HUES64 (cell line): ENCODE data around the gene GDAP2.

Source experiments
- H3K27ac ChIP-seq: 2 replicates; pipeline ENCODE4 v1.7.0; 2013; ENCODE audit warnings: low read depth, low read length, inconsistent platforms
- H3K27me3 ChIP-seq: 2 replicates; pipeline ENCODE4 v1.6.1; 2013; ENCODE audit warnings: mild to moderate bottlenecking, low read length; ENCODE audit not compliant: insufficient read depth
- H3K36me3 ChIP-seq: 2 replicates; pipeline ENCODE4 v1.6.1; 2013; ENCODE audit warnings: mild to moderate bottlenecking, low read length; ENCODE audit not compliant: insufficient read depth
- H3K4me1 ChIP-seq: 2 replicates; pipeline ENCODE4 v1.6.1; 2013; ENCODE audit warnings: mild to moderate bottlenecking, low read length, moderate library complexity; ENCODE audit not compliant: insufficient read depth
- H3K4me3 ChIP-seq: 2 replicates; pipeline ENCODE4 v1.5.1; 2013; ENCODE audit warnings: mild to moderate bottlenecking, low read length, moderate library complexity
- H3K9ac ChIP-seq: 2 replicates; pipeline ENCODE4 v1.6.1; 2013; ENCODE audit warnings: mild to moderate bottlenecking, low read depth, low read length
- H3K9me3 ChIP-seq: 2 replicates; pipeline ENCODE4 v1.6.1; 2013; ENCODE audit warnings: low read depth, low read length; ENCODE audit not compliant: insufficient read depth
- WGBS: fragments of 150-250, 120-280 bp; methylation state at CpG from one replicate; pipeline ENCODE4 v1.1.7; 2013; ENCODE audit warnings: missing lambda C conversion rate; 5-methylcytosine and 5-hydroxymethylcytosine counted together

The GDAP2 gene

DNA sequence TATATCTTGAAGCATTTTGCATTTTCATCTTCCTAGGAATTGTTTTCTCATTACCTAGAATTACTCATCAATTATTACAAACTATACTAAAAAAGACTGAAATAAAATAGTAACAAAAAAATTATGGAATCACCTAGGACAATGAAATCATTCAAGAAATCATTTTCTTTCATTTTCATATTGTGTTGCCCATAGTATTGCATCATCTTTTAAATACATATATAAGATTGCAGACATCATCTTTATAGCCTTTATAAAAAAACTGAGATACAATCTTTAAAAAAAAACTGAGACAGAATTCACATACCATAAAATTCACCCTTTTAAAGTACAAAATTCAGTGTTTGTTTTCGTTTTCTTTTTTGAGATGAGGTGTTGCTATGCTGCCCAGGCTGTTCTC, 29.6 kb downstream of the GDAP2 start:
- no peaks in the 10 kb centered on the region for H3K4me1 ChIP-seq
- H3K27ac ChIP-seq = no peak overlapping the region
- no peaks in the 10 kb centered on the region for H3K27me3 ChIP-seq
- H3K36me3 ChIP-seq = peaks cover 85% of the 10 kb centered on the region
- no peaks in the 10 kb centered on the region for H3K9me3 ChIP-seq
- WGBS = 100% methylated on average over 1 of the region's 1 CpG
- H3K9ac ChIP-seq = no peak overlapping the region
- H3K4me3 ChIP-seq = no peak overlapping the region

DNA sequence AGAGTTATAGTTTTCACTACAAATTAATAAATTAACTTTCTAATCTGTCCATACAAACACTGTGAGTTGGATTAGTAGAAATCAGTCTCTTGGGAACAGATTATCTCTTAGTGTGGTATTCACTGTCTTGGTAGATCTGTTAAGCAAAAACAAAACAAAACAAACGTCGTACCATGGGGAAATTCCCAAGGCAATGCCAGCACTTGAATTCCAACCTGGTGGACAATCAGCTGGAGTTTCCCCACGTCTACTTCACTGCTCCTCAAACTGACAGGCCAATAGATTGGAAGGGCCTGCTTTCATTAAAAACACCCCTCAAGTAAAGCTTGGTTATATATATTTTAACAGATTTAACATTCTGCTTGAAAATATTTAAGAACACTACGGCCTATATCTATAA, 31.9 kb downstream of the GDAP2 start:
- no peak overlapping the region for H3K4me3 ChIP-seq
- H3K27ac ChIP-seq = no peak overlapping the region
- H3K4me1 ChIP-seq = no peaks in the 10 kb centered on the region
- H3K36me3 ChIP-seq = peaks cover 76% of the 10 kb centered on the region
- H3K27me3 ChIP-seq = no peaks in the 10 kb centered on the region
- H3K9ac ChIP-seq = no peak overlapping the region
- no peaks in the 10 kb centered on the region for H3K9me3 ChIP-seq
- 92% methylated on average over 3 of the region's 4 CpGs for WGBS

DNA sequence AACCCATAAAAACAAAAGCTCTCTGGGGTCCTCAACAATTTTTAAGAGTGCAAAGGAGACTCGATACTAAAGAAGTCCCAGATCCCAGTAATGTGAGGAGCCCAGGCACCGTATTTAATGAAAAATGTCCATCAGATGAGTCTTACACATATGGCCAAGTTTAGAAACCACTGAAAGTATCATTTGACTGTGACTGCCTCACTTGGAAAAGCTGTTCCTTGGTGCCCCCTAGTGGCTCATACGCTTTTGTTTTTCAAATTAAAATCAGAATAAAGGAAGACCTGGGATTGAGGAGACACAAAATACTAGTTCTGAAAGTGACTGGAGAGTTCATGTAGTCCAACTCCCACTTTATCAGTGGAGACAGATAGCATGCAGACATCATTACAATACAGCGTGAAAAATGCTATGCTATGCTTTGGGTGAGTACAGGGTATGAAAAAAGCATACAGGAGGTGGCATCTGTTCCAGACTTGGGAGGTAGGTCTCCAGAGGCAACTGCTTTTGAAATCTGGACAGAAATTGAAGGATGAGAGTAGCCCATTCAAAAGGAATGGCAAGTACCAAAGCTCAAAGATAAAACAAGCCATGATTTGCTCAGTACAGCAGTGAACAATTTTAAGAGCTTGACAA, 33.8 kb downstream of the GDAP2 start:
- Histone ChIP-seq H3K9ac (no peak overlapping the region), H3K36me3 (peaks cover 64% of the 10 kb centered on the region), H3K4me1 (no peaks in the 10 kb centered on the region), H3K27me3 (no peaks in the 10 kb centered on the region), H3K4me3 (no peak overlapping the region), H3K27ac (no peak overlapping the region), H3K9me3 (no peaks in the 10 kb centered on the region)
- WGBS = 57% methylated on average over 4 of the region's 4 CpGs

DNA sequence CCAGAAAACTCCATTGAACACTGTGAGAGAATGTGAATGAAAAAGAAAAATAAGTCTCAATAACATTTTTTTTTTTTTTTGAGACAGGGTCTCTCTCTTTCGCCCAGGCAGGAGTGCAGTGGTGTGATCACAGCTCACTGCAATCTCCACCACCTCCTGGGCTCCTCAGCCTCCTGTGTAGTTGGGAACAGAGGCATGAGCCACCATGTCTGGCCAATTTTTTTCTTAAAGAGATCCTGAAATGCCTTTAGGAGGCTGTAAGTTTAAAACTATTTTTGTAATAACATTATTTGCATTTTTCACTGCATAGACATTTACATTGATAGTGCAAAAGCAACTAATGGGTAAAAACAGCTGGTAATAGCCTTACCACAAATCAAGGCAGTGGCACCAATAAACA, 35.3 kb downstream of the GDAP2 start:
- Histone ChIP-seq H3K4me3 (no peak overlapping the region), H3K36me3 (peaks cover 52% of the 10 kb centered on the region), H3K27me3 (no peaks in the 10 kb centered on the region), H3K27ac (no peak overlapping the region), H3K9ac (no peak overlapping the region), H3K9me3 (no peaks in the 10 kb centered on the region), H3K4me1 (no peaks in the 10 kb centered on the region)
- WGBS = 100% methylated on average over 1 of the region's 1 CpG

DNA sequence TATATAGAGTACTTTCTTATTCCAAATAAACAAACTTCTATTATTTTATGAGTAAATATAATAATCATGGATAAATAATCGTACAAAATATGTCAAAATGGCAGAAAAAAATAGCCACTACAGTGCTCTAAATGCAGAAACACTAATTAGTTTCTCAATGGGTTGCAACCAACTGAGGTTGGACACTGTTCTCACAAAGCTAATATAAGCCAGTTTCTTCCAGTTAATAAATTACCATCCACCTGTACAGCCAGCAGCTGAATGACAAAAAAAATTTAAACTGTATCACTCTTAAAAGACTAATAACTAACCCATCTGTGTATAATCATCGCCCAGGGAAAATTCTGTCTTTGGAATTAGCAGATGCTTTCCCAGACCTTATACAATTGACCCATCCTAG, 36.9 kb downstream of the GDAP2 start:
- Histone ChIP-seq H3K4me1 (no peaks in the 10 kb centered on the region), H3K4me3 (no peak overlapping the region), H3K9me3 (no peaks in the 10 kb centered on the region), H3K36me3 (peaks cover 37% of the 10 kb centered on the region), H3K27ac (no peak overlapping the region), H3K27me3 (no peaks in the 10 kb centered on the region), H3K9ac (no peak overlapping the region)
- 88% methylated on average over 2 of the region's 2 CpGs for WGBS

DNA sequence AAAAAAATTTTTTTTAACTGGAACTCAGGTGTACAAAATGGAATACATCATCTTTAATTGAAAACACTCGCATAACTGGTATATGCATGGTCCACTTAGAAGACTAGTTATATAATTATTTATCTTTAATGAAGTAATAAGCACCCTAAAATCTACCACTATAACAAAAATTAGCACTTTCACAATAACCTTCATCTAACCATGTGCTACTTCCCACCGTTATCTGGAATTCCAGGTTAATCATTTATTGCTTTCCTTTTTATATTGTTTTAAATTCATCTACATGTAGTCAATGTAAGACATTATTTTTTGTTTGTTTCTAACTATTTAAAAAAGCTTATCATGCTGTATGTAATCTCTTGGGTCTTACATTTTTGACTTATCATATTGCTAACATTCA, 39.0 kb downstream of the GDAP2 start:
- Histone ChIP-seq H3K9ac (no peak overlapping the region), H3K27ac (no peak overlapping the region), H3K4me3 (no peak overlapping the region), H3K9me3 (no peaks in the 10 kb centered on the region), H3K36me3 (peaks cover 19% of the 10 kb centered on the region; the same call in 1 of the 2 replicates), H3K4me1 (no peaks in the 10 kb centered on the region), H3K27me3 (no peaks in the 10 kb centered on the region)
- WGBS = 88% methylated on average over 1 of the region's 2 CpGs

DNA sequence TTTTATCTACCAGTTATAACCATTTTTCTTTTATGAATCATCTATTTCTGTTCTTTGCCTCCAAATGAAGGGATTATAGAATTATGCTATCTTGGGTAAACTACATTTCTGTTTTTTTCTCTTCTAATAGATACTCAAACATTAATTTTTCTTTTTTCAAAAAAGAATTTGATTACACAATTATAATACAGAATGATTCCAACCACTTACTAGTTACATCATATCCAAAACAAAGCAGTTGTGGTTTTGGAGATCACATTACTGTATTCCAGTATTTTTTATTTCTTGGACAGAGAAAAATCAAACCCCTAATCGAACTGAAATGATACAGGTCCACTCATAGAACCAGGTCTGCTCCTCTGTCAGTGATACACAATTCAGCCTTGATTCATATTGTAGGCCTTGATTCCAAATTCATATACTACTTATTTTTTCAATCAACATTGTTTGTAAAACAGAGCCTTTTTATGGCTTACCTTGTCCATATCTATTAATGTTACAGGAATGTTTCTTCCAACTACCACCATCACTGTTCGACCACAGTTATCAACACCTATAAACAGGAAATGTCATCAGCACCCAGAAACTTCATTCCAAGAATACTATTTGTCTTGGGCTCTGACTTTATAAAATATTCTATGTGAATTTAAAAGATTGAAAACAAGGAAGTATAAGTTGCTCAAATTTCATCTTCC, 43.2 kb downstream of the GDAP2 start:
- no peaks in the 10 kb centered on the region for H3K4me1 ChIP-seq
- H3K9ac ChIP-seq = no peak overlapping the region
- H3K4me3 ChIP-seq = no peak overlapping the region
- 98% methylated on average over 2 of the region's 2 CpGs for WGBS
- H3K36me3 ChIP-seq = peaks cover 7% of the 10 kb centered on the region
- no peak overlapping the region for H3K27ac ChIP-seq
- H3K9me3 ChIP-seq = no peaks in the 10 kb centered on the region
- no peaks in the 10 kb centered on the region for H3K27me3 ChIP-seq

DNA sequence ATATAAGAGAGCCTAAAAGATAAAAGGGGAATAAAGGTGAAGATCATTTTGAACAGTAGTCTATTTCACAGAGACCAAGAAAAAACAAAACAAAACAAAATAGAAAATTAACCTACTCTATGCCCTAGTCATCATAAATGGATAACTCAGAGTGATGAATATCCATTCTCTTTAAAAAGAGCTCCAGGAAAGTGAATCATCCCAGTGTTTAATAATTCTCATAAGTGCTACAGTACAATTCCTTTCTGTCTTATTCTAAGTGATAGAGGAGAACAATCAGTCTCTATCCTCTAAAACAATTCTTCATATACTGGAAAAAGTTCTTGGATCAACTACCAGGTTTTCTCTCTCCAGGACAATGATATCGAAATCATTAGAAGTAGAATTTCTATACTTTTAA, 45.8 kb downstream of the GDAP2 start:
- Histone ChIP-seq H3K9me3 (no peaks in the 10 kb centered on the region), H3K9ac (no peak overlapping the region), H3K4me3 (no peak overlapping the region), H3K36me3 (peaks cover 16% of the 10 kb centered on the region), H3K27me3 (no peaks in the 10 kb centered on the region), H3K4me1 (no peaks in the 10 kb centered on the region), H3K27ac (no peak overlapping the region)
- 100% methylated on average over 1 of the region's 1 CpG for WGBS

DNA sequence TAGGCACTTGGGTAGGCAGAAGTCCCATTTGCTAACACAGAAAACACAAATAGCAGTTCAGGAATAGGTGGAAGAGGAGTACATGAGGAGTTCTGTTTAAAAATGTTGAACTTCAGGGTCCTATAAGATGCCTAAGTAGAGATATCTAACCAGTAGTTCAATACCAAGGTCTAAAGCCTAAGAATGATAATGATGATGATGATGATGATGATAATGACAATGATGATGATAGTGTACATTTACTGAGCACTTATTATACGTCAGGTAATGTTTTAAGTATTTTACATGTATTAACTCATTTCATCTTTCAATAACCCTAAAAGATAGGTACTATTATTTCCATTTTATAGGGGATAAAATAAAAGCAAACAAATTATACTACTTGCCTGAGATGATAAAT, 50.1 kb downstream of the GDAP2 start:
- no peaks in the 10 kb centered on the region for H3K9me3 ChIP-seq
- H3K27me3 ChIP-seq = no peaks in the 10 kb centered on the region
- no peak overlapping the region for H3K9ac ChIP-seq
- no peak overlapping the region for H3K27ac ChIP-seq
- H3K4me3 ChIP-seq = no peak overlapping the region
- no peaks in the 10 kb centered on the region for H3K4me1 ChIP-seq
- WGBS = no CpG with 5 or more reads among the region's 1 CpG
- H3K36me3 ChIP-seq = peaks cover 53% of the 10 kb centered on the region

DNA sequence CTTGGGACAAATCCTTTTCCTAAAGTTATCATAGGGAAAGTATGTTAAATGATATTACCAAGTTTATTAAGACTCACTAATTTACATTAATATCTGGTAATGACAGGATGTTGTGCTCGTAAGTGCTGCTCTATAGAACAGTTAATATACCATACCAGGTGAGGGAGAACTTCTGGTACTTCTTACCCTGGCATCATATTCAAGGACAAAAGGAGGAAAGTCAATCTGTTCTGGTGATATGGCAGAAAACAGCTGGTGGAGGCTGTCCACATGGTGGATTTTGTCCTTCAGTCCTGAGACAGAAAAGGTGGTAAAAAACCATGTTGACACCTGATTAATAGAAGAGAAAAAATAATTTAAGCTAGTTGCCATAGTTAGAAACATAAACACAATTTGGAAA, 51.6 kb downstream of the GDAP2 start:
- Histone ChIP-seq H3K4me1 (no peaks in the 10 kb centered on the region), H3K27ac (no peak overlapping the region), H3K9me3 (no peaks in the 10 kb centered on the region), H3K36me3 (peaks cover 47% of the 10 kb centered on the region), H3K27me3 (no peaks in the 10 kb centered on the region), H3K9ac (no peak overlapping the region), H3K4me3 (no peak overlapping the region)
- WGBS = no CpG with 5 or more reads among the region's 1 CpG

DNA sequence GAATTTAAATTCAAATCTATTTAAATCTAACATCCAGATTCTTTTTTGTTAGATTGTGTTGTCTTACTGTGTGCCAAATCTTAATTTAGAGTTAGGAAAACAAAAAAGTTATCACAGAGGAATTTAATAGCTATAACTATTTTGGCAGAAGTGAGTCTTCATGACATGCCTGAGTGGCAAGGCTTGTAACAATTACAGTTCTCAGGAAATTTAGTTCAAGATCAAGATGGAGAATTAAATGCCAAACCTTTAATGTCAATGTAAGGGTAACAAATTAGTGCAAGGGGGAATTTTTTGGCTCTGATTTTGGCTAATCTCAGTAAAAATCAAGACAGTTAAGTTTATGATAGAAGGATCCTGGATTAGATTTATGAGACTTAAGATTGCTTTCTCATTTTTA, 58.4 kb downstream of the GDAP2 start:
- Histone ChIP-seq H3K9ac (no peak overlapping the region), H3K9me3 (no peaks in the 10 kb centered on the region), H3K27me3 (no peaks in the 10 kb centered on the region), H3K4me3 (no peak overlapping the region), H3K36me3 (peaks cover 58% of the 10 kb centered on the region), H3K4me1 (no peaks in the 10 kb centered on the region), H3K27ac (no peak overlapping the region)

DNA sequence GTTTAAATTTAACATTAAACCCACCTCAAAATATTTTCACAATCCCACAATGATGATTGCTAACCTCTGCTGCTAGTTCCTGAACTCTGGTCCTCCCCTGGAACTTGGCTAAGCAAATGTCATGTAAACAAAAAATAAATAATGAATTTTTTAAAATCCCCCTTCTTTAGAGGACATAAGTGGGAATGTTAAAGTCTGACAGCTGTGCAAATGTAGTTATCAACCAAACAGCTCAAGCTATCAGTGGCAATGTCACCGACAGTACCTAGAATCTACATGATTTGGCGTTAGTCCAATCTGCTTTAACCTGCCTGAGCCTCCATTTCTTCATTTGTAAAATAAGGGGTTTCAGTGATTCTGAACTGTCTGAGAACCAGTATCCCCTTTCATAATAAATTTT, 67.7 kb downstream of the GDAP2 start:
- no peaks in the 10 kb centered on the region for H3K9me3 ChIP-seq
- no peak overlapping the region for H3K27ac ChIP-seq
- H3K36me3 ChIP-seq = peaks cover 11% of the 10 kb centered on the region
- H3K27me3 ChIP-seq = no peaks in the 10 kb centered on the region
- no peak overlapping the region for H3K4me3 ChIP-seq
- no peak overlapping the region for H3K9ac ChIP-seq
- WGBS = 94% methylated on average over 2 of the region's 2 CpGs
- H3K4me1 ChIP-seq = no peaks in the 10 kb centered on the region
